GM21786 (cell line): Measurements from ENCODE around the gene PRSS57.

Source experiments
- ATAC-seq: cut with Tn5 transposase; IDR thresholded peaks from one replicate; pipeline ENCODE4 v1.9.1; 2021; ENCODE audit not compliant: unreplicated experiment

Gene PRSS57

GRCh38 chr19:653425-653824 lies 41.8 kb downstream of the PRSS57 start:
- ATAC-seq: no peak

DNA sequence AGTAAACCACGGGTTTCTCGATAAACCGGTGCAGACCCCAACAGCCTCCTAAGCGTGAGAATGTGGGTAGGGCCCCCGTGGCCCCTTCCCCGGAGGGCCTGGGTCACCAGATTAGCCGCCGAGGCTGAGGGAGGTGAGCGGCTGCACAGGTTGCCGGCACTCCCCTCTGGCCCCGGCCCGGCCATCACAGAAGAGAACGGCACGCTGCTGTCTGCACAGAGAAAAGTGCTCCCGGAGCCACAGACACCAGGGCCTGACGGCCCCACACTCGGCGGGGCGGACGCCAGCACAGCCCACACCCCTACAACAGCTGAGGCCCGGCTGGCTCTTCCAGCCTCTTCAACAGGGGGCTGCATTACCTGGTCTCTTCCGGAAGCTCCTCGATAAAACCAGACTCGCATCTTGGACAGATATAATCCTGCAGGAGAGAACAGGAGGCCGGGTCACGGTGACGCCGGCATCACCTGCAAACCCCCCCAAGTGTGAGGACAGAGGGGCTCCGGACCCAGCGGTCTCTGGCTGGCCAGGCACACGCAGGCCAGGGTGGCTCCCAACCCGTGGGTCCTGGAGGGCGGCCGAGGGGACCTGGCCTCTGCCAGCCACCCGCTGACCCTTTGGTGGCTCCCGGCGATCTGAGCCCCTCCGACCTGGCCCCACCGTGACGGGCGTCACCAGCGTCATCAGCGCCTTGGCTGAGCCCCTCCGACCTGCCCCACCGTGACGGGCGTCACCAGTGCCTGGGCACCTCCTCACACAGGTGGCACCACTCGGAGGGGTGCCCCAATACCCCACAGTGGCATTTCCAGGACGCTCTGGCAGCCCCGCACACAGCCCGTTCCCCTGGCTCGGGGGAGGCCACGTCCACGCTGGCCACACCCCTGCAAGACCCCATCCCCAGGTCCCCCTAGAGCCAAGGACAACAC lies 42.5 kb downstream of the PRSS57 start:
- no peak for ATAC-seq

DNA sequence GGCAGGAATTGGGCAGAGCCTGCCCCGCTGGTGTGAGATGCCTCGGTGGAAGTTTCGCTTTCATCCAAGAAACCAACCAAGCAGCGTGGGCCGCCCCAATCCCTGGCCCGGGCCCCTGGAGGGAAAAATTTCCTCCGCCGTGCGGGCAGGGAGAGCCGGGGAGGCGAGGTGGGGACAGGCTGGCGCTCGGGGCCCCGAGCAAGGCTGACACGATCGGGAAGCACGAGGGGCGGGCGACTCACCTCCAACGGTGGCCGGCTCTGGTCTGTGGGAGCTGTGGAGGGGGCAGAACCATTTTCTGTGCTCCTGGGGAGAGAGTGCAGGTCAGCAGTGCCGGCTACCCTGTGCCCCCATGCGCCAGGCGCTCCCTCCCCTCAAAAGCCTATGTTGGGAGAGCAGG lies 43.3 kb downstream of the PRSS57 start:
- ATAC-seq: no peak

DNA sequence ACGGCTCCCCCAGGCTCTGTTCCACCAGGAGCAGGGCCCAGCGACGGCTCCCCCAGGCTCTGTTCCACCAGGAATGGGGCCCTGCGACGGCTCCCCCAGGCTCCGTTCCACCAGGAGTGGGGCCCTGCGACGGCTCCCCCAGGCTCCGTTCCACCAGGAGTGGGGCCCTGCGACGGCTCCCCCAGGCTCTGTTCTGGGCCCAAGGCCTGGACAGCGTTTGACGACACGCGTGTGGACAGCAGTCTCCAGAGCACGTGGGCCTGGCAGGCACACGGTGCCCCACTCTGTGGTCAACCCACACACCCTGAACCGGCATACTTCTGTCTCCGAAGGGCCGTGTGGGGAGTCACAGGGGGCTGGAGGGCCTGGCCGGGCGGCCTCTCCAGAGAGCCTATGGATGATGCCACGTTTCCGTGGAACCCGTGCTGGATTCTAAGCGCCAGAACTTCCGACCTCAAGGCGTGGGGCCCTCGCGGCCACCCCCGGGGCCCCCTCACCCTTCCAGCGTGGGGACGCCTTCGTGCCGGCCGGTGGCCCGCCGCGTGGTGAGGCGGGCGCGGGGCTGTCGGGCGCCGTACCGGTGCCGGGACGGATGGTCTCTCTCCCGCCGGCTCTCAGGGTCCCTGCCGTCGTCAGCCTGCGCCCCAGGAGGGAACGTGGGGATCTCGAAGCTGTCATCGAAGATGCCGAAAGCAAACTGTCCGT lies 44.0 kb downstream of the PRSS57 start:
- ATAC-seq: no peak

GRCh38 chr19:650121-650520 lies 45.1 kb downstream of the PRSS57 start:
- ATAC-seq: no peak

DNA sequence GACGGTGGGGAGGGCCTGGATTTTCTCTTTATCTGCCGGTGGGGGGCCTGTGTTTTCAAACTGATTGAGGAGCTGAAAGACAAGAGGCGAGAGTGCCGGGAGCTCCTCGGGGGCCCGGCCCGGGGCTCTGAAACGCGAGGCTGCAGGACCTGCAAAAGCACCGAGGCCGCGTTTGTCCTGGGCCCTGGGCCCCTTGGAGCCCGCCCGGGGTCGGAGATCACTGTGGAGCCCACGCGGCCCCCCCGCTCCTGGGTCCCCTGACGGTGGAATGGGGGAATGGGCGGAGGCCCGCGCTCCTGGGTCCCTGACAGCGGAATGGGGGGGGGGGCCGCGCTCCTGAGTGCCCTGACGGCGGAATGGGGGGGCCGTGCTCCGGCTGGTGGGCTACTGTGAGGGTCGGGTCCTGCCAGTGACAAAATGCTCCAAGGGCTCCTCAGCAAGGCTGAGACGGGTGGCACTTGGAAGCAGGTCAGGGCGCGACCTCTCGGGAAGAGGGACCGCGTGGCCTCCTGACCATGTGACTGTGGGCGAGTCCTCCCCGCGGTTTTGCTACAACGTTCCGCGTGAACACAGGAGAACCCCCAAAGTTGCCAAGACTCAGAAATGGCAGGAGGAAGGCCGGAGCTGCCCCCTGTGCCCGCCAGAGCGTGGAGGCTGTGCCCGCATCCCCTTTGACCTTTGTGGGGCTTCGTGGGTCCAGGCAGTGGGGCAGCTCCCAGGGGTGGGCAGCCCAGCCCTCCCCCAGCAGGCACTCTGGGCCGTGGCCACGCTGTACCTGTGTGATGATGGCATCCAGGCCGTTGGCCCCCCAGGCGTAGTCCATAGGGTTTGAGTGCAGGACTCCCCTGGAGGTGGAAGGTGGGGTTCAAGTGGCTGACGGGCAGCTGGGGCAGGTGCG lies 46.1 kb downstream of the PRSS57 start:
- no peak for ATAC-seq

DNA sequence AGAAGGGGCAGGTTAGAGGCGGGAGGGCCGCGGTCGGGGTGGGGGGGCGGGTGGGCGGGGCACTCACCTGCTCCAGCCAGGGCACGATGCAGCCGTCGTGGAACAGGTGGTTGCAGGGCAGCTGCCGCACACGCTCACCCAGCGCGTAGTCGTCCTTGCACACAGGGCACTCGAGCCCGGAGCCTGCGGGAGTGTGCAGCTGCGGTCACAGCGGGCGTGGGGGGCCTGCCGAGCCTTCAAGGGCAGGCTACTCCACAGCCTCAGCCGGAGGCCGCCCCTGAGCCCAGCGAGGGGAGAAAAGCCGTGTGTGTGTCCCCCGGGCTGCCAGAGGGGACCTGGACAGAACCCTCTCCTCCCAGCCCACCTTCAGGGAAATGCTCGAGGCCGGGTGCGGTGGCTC lies 46.9 kb downstream of the PRSS57 start:
- ATAC-seq: no peak

DNA sequence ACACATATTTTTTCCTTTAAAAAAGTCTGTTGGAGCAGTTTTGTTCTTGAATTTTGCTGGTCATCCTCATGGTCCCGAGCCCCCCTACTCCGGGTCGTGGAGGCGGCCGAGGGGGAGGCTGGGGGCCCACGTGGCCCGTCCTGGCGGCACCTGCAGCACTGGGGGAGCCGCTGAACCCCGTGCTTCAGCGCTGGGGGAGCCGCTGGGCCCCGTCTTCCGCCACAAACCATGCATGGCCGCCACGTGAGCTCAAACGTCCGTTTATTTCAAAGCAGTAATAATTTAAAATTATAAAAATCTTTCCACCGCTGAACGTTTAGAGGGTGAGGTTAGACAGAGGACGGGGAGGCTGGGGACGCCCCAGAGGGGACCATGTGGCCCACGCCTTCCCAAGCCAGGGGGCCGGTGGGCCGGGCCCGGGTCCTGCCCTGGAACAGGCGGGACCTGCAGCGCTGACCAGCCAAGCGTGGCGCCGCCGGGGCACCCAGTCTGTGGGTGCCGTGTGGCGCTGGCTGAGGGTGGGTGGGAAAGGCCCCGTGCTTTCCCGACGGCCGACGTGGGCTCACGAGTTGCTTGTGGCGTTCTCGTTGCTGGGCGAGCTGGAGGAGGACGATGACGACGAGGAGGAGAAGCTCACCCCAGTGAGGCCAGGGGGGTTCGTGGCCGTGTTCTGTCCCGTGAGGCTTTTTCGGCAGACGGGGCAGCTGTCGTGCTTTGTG lies 47.5 kb downstream of the PRSS57 start:
- ATAC-seq: no peak

- ATAC-seq: no peak
Observed at GRCh38 chr19:646779-647565, 48.3 kb downstream of the PRSS57 start.

- ATAC-seq: no peak
Observed at GRCh38 chr19:645912-646778, 49.1 kb downstream of the PRSS57 start.

DNA sequence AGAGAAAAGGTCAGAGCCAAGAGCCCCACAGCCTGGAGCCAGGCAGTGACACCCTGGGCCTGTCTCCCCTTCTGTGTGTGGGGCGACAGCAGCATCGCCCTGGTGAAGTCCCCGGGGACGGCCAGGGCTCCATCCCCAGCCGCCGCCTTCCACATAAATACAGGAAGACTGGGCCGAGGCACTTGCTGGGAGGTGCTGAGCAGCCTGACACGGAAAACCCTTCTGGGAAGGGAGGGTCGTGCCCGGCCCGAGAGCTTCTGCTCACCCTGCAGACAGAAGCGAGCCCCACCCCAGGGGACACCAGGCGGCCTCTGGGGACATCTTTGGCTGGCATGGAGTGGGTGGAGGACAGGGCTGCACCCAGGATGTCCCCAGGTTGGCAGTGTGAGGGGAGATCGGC lies 50.5 kb downstream of the PRSS57 start:
- ATAC-seq: no peak

- ATAC-seq: no peak
Observed at GRCh38 chr19:644363-644762, 50.9 kb downstream of the PRSS57 start.

GRCh38 chr19:643736-644135 lies 51.5 kb downstream of the PRSS57 start:
- ATAC-seq: no peak

- ATAC-seq: no peak
Observed at GRCh38 chr19:642767-643727, 52.2 kb downstream of the PRSS57 start.

DNA sequence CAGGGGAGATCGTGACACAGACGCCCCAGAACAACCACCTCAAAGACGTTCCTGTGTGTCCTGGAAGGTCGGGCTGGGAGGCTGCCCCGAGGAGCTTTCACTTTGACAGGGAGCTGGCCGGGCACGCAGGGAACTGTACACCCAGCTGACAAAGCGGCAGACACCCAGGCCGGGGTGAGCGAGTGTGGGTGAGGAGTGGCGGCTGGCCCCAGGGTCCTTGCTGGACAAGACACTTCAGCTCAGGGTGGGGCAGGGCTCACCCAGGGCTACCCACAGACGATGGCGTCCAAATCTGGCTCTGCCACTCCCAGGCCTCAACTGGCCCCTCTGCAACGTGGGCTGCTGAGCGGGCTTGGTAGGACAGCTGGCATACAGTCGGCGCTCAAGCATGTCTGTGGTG lies 53.5 kb downstream of the PRSS57 start:
- no peak for ATAC-seq

GRCh38 chr19:640606-641189 lies 54.6 kb downstream of the PRSS57 start:
- no peak for ATAC-seq

GRCh38 chr19:640161-640558 lies 55.1 kb downstream of the PRSS57 start:
- no peak for ATAC-seq
